GM18499 (cell line): ENCODE results near the gene RUNDC1.
"Not testable (repeated sequence)": the region's sequence is repeated elsewhere in the genome, so short reads cannot be mapped to it uniquely, and the experiment has no call there.

Experiments used
- ATAC-seq: cut with Tn5 transposase; IDR thresholded peaks from one replicate; pipeline ENCODE4 v1.9.1; 2021; ENCODE audit warnings: moderate number of reproducible peaks; ENCODE audit not compliant: insufficient read depth, unreplicated experiment

RUNDC1 gene

DNA sequence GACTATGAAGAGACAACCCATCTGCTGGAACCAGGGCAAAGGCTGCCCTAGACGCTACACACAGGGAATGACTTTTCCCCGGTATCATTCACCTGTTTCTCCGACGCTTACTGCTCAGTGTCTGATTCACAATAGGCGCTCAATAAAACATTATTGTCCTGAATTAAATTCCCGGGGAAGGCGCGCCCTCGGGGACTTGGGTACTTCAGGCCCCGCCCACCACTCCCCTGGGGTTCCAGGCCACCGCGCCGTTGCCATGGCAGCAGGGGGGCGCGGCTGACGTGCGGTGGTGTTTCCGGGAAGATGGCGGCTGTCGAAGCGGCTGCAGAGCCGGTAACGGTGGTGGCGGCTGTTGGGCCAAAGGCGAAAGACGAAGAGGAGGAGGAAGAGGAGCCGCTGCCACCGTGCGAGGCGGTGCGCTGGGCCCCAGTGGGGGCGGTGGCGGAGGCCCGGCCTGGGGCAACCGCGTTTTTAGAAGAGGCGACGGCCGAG, at the start of gene RUNDC1:
TSS of gene RUNDC1 (plus strand) at position 292 of the 492 bp plus-strand sequence. CDS start at position 304, 12 bp downstream.
- no peak for ATAC-seq

- ATAC-seq: no peak
These were observed 42.4 kb upstream of the RUNDC1 start for GRCh38 chr17:42937712-42938596.

DNA sequence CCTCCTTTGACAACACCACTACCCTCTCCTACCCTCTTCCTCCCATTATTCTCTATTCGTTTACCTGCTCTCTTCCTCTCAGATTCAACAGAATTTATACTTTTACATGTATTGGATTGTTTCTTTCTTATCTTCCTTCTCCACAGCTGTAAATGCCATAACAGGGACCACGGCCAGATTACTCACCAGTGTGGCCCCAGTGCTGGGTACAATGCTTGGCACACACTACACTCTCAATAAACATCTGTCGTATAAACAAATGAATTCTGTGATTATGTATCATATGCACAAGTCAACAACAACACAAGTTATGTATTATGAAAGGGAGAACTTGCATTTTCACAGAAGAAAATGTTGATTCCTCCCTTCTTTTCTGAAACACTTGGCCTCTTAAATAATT, 36.2 kb upstream of the RUNDC1 start:
- ATAC-seq: no peak

DNA sequence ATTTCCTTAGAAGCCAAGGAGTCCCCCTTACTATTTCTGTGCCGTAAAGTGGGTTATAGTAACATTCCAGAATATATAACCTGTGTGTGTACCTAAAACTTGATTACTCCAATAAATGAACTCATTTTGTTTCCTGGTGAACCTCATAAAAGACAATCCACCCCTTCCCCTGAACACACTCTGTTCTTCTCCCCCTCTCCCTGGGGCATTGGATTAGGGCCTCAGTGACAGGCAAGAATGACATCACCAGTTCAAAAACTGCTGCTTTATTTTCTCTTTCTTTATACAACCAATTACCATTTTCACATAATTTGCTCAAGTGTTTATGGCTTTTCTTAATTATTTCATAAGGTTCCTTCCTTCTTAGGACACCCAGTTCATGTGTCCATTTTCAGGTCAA, 33.6 kb upstream of the RUNDC1 start:
- no peak for ATAC-seq

DNA sequence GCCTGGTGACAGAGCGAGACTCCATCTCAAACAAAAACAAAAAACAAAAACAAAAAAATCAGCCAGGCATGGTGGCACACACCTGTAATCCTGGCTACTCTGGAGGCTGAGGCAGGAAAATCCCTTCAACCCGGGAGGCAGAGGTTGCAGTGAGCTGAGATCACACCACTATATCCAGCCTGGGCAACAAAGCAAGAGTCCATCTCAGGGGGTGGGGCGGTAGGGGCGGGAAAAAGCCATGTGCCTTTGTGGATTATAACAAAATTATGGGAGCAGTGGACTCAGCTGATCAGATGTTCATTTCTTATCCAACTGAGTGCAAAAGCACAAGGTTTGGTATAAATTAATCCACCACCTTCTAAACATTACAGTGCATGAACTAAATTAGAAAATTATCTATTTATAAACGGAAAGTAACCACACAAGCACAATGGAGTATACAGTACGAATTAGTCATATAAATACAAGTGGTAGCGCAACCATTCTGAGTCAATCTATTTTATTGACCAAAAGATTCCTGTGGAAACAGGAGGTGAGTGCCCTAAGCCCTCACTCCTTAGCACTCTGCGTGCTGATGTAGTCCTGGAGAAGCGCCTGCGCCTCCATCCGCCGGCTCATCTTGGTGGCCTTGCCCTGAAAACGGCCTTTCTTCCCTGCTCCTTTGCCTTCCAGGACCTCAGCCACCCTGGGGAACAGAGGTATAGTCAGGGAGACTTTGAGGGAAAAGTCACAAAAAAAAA, 30.2 kb upstream of the RUNDC1 start:
- ATAC-seq: no peak

- no peak for ATAC-seq
These were observed 26.7 kb upstream of the RUNDC1 start for GRCh38 chr17:42953669-42954068.

DNA sequence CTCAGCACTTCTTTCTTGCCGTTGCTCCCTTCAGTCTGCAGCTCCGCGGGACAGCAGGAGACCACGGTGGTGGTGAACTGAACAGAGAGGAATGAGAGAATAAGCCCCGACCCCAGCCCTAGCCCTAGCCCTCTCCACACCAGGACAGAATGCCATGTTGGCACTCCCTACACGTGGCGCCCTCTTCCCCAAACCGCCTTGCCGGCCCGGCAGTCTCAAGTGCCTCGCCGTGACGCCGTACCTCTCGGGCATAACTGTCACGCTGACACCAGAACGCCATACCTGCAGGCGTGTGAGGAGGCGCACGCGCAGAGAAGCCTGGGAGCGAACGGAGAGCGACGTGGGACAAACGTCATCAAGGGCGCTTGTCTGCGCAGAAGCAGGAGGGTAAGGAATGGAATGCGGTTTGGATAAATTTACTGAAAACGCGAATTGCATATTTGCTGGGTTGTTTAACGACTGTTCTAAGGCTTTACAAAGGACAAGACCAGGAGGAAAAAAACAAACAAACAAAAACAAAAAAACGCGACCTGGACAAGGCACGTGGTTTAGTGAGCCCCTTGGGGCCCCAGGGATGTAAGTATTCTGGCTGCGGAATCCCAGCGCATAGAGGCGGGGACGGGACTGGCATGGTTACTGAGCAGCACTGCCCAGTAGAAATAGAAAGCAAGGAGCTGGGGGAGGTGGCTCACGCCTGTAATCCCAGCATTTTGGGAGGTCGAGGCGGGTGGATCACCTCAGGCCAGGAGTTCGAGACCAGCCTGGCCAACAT, 16.0 kb upstream of the RUNDC1 start, which contains the start of gene AARSD1:
TSS of gene AARSD1 (minus strand) at position 294 of the 772 bp plus-strand sequence. CDS start at position 280, 14 bp downstream.
- no peak for ATAC-seq

DNA sequence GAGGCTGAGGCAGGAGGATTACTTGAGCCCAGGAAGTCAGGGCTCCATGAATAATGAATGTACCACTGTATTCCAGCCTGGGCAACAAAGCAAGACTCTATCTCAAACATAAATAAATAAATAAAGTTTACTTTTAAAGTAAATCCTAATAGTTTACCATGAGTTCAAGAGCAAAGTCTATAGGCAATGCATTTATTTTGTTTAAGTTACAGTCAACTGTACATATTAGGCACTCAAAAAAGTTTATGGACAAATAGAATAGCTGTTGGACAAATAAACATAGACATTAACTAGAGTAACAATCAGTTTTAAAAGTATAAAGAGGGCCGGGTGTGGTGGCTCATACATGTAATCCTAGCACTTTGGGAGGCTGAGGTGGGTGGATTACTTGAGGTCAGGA, 12.4 kb upstream of the RUNDC1 start:
- ATAC-seq: no peak

DNA sequence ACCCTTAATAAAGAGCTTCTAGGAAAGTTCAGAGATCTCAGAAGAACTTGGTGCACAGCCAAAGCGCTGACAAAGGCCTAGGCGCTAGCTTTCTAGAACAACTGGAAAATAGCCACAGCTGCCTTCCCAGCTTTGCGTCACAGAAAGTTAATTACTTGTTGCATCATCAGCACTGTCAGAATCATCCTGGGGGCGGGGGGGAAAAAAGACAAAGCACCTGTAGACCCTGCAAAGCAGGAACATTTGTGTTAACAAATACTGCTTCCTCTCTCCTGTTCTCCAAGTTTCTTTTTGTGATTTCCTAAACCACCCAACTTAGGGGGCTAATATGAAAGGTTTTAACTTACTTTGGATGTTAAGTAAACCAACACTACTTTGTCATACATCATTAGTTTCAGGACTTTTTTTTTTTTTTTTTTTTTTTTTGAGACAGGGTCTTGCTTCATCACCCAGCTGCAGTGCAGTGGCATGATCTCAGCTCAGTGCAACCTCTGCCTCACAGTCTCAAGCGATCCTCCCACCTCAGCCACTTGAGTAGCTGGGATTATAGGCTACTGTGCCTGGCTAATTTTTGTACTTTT, 11.3 kb upstream of the RUNDC1 start:
- no peak for ATAC-seq

- no peak for ATAC-seq
These were observed 8.8 kb upstream of the RUNDC1 start for GRCh38 chr17:42971589-42971988.

DNA sequence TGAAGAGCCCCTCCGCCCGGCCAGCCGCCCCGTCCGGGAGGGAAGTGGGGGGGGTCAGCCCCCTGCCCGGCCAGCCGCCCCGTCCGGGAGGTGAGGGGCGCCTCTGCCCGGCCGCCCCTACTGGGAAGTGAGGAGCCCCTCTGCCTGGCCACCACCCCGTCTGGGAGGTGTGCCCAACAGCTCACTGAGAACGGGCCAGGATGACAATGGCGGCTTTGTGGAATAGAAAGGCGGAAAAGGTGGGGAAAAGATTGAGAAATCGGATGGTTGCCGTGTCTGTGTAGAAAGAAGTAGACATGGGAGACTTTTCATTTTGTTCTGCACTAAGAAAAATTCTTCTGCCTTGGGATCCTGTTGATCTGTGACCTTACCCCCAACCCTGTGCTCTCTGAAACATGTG, 7.0 kb upstream of the RUNDC1 start:
- not testable (repeated sequence) for ATAC-seq

DNA sequence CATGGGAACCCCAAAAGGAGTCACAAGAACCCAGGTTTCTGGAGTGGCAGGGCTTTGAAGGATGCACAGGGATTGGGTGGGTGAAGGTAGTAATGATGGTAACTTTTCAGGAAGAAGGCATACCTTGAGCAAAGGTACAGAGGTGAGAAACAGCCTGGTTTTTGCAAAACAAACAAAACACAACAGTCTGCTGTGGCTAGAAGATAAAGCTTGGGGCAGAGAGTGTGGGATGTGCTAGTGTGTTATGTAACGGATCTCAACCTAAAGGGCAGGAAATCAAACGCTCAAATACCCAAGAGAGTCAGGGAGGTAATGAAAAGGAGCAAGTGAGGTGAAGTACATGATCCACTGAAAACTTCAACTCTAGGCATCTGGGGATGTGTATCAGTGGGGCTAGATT, 5.1 kb upstream of the RUNDC1 start:
- no peak for ATAC-seq

GRCh38 chr17:42975701-42976100, 4.7 kb upstream of the RUNDC1 start:
- ATAC-seq: not testable (repeated sequence)

DNA sequence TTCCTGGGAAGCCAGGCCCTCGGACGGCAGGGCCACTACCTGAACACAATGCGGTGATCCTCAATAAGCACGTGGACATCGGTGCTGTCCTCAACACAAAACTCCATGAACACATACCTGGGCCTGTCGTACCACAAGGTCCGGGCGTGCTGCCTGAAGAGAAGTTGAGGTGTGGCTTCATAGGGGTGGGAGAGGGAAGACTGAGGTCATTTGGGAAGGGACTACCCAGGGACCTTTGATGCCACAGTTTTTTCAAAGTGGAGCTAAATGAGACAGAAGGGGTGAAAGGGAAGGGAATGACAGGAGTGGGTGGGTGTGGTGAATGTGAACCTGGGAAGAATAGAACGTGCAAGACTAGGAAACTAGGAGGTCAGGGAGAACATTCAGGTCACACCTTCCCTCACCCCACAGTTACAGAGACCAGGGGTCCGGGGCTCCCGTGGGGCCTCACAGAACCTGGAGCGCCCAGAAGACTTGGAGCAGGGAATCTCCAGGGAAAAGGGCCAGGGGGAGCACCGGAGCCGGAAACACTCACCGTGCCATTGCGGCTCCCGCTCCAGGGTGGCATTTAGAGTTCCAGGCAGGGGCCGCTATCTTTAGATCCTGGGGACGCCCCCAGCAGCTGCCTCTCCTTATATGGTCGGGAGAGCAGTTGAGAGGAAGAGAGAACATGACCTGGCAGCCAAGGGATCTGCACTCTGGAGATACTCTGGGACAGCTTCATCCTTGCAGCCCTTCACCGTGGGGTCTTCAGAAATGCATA, 673 bp upstream of the RUNDC1 start, which contains the start of gene PTGES3L:
TSS of gene PTGES3L (minus strand) at position 570 of the 763 bp plus-strand sequence. CDS start at position 543, 27 bp downstream.
- no peak for ATAC-seq

DNA sequence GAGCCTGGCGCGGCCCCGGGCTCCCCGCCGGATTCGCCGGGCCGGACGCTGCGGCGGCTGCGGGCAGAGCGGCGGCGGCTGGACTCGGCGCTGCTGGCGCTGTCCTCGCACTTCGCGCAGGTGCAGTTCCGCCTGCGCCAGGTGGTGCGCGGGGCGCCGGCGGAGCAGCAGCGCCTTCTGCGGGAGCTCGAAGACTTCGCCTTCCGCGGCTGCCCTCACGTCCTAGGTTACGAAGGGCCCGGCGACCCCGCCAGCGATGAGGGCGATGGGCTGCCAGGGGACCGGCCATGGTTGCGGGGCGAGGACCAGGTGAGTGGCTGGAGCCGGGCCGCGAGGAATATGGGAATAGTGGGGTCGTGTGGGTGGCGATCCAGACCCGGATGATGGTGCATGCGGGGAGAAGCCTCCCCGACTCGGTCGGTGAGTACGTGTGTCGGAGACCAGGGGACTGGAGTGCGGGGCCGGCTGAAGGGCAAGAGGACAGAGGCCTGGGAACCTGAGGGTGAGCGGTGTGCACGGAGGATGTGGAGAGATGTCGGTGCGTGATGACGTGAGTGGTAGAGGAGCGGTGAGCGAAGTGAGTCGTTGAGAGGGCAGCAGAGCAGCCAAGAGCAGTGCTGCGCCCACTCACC, 517 bp downstream of the RUNDC1 start:
- ATAC-seq: no peak

DNA sequence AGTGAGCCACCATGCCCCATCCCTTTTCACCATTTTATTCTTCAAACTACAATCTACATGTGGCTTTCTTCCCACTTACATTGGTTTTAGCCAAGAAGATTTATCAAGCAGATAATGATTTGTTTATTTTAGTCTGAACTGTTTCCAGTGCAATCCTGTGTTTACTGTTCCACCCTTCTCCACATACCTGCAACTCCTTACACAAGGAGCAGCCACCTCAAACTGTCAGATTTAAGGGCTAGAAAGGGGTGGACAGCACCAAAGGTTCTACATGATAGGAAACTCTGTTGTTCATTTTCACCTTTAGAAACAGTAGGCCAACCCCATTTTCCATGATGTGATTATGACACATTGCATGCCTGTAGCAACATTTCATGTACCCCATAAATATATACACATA, 1.9 kb downstream of the RUNDC1 start:
- no peak for ATAC-seq

DNA sequence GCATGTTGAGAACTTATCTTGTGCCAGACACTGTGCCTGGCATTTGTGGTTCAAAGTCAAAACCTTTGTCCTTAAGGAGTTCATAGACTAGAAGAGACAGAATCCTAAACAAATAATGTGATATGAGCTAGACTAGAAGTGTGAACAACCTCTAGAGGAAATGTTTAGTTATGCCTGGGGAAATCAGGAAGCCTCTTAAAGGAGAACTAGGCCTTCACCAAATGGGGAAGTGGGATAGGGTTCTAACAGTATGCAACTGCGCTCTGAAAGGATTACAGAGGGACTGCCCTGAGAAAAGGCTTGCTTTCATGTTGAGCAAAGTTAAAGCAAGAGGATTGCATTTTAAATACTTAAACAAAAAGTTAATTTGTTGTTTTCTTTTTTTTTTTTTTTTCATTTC, 4.9 kb downstream of the RUNDC1 start:
- no peak for ATAC-seq

DNA sequence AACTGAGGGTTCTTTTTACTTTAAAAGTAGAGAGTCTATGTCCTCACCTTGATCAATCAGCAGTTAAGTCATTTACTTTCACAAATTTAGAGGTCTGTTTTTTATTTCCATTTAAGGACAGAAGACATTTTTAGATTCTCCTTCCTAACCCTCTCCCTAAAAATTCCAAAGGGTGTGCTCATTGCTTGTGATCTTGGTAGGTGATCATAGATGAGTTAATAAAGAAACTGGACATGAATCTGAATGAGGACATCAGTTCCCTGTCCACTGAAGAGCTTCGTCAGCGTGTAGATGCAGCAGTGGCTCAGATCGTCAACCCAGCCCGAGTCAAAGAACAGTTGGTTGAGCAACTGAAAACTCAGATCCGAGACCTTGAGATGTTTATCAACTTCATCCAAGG, 8.8 kb downstream of the RUNDC1 start:
- no peak for ATAC-seq
